DMS53 (cell line): ENCODE data around the gene TENM4.
A peak's percentile ranks its signal among the peaks of the same experiment; 100 is the strongest.
"Not testable (repeated sequence)": the region's sequence is repeated elsewhere in the genome, so short reads cannot be mapped to it uniquely, and the experiment has no call there.

ENCODE experiments used
- DNase-seq: peaks from one replicate; lab custom pipeline; 2025; lab: John Stamatoyannopoulos, UW

TENM4 gene

GRCh38 chr11:79021601-79022000, 419.2 kb downstream of the TENM4 start:
- DNase-seq, result no peak

- no peak for DNase-seq
Observed at GRCh38 chr11:79019975-79020374, 420.9 kb downstream of the TENM4 start.

GRCh38 chr11:79019277-79019676, 421.6 kb downstream of the TENM4 start:
- no peak for DNase-seq

GRCh38 chr11:79018371-79018849, 422.4 kb downstream of the TENM4 start:
- no peak for DNase-seq

GRCh38 chr11:79017811-79018210, 423.0 kb downstream of the TENM4 start:
- no peak for DNase-seq

- peak; percentile 45 for DNase-seq
Observed at GRCh38 chr11:79013509-79013908, 427.3 kb downstream of the TENM4 start.

GRCh38 chr11:79011357-79011756, 429.5 kb downstream of the TENM4 start:
- DNase-seq, result no peak

- DNase-seq, result no peak
Observed at GRCh38 chr11:79007771-79008402, 432.9 kb downstream of the TENM4 start.

GRCh38 chr11:79006854-79007253, 434.0 kb downstream of the TENM4 start:
- no peak for DNase-seq

GRCh38 chr11:78996007-78996406, 444.8 kb downstream of the TENM4 start:
- no peak for DNase-seq

GRCh38 chr11:78995171-78995570, 445.7 kb downstream of the TENM4 start:
- DNase-seq, result no peak

- no peak for DNase-seq
Observed at GRCh38 chr11:78993802-78994430, 446.9 kb downstream of the TENM4 start.

- DNase-seq, result no peak
Observed at GRCh38 chr11:78991681-78992080, 449.1 kb downstream of the TENM4 start.

- no peak for DNase-seq
Observed at GRCh38 chr11:78990261-78990660, 450.6 kb downstream of the TENM4 start.

- DNase-seq, result no peak
Observed at GRCh38 chr11:78987748-78988147, 453.1 kb downstream of the TENM4 start.

- DNase-seq, result no peak
Observed at GRCh38 chr11:78986305-78986704, 454.5 kb downstream of the TENM4 start.

- DNase-seq, result no peak
Observed at GRCh38 chr11:78985663-78986062, 455.2 kb downstream of the TENM4 start.

GRCh38 chr11:78982473-78982872, 458.4 kb downstream of the TENM4 start:
- DNase-seq, result no peak

- DNase-seq, result no peak
Observed at GRCh38 chr11:78981153-78981552, 459.7 kb downstream of the TENM4 start.

GRCh38 chr11:78978831-78979230, 462.0 kb downstream of the TENM4 start:
- DNase-seq, result no peak

- DNase-seq, result not testable (repeated sequence)
Observed at GRCh38 chr11:78977848-78978247, 463.0 kb downstream of the TENM4 start.

- DNase-seq, result no peak
Observed at GRCh38 chr11:78977009-78977408, 463.8 kb downstream of the TENM4 start.

GRCh38 chr11:78975081-78975480, 465.7 kb downstream of the TENM4 start:
- no peak for DNase-seq

GRCh38 chr11:78973876-78974275, 467.0 kb downstream of the TENM4 start:
- DNase-seq, result no peak
